Measurements from ENCODE around the gene BMF. TPM values are rescaled to one million over a fixed set of nuclear protein-coding genes. Genes with fewer than 3 reads are reported as not detected.

Gene BMF
- total RNA-seq, 2 experiments from 2014 or later, result 4.8 to 11.1 TPM

DNA sequence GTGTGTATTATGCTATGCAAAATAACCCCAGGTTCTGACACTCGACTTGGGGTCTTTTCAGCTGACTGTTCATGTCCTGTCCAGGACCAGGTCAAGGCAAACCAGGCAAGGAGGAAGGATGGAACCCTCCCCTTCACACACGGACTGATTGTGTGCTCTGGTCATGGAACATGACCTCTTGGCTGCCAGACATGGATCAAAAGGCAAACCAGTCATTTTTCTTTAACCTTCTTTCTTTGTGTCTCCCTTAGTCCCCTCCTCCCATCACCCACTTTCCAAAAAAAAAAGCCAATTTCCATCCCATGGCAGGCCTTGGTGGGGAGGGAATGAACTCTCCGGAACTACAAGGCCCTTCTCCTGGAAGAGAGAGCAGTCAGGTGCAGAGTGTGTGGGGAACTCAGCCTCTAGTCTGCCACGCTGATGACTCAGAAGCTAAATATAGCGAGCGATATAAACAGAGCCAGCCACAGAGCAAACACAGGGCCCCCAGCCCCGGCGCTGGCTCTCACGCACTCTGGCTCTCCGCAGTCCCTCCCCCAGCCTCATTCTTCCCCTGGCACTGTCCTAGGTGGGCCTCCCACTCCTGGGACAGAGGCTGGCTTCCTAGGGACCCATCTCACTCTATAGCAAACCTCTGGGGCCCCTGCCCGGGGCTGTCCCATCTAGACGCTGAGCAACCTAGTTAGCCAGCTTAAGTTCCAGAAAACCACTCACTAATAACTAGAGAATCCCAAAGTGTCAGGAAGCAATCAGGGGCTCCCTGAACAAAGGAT is 10.0 kb downstream of the BMF start:
- H2AFZ ChIP-seq (ENCODE audit: low read length), result peak overlapping the region; percentile 55; the same call in 1 of the 2 replicates
- no peaks in the 10 kb centered on the region for H3K9me3 ChIP-seq (ENCODE audit: low read length)
- DNase-seq (ENCODE audit: low spot score), result peak; percentile 89
- H3K27ac ChIP-seq (ENCODE audit: low read depth, low read length, poor library complexity, severe bottlenecking), result peak overlapping the region; percentile 85
- no peaks in the 10 kb centered on the region for H3K36me3 ChIP-seq (ENCODE audit: insufficient read depth, low read length)
- TF ChIP-seq EZH2phosphoT487 (IDR thresholded peaks at IDR 0.05; ENCODE audit: borderline replicate concordance, low read depth, low read length), result no peak
- no peak for TF ChIP-seq CTCF (conservative IDR thresholded peaks at IDR 0.05; ENCODE audit: low read length)
- H4K20me1 ChIP-seq (ENCODE audit: insufficient read depth, low read length), result no peaks in the 10 kb centered on the region
- H3K4me1 ChIP-seq (ENCODE audit: insufficient read depth, low read length, poor library complexity, severe bottlenecking), result peaks cover 91% of the 10 kb centered on the region
- H3K4me3 ChIP-seq (ENCODE audit: low read depth, low read length, poor library complexity, severe bottlenecking), result peak overlapping the region; percentile 47
- ChIA-PET POLR2A (interaction anchor here (0.6 to 12.3 kb wide), 10 partner anchors 8 to 226 kb away, joined by 3 to 146 read pairs (median 12); partner anchors contain the start of genes BMF, BUB1B and SRP14), CTCF (ENCODE audit: unreplicated experiment) (interaction anchor here (0.7 to 4.9 kb wide), 4 partner anchors 8 to 53 kb away, joined by 3 to 24 read pairs (median 8); no protein-coding TSS in a partner anchor)
- H3K4me2 ChIP-seq (ENCODE audit: low read length), result peak overlapping the region; percentile 75
- no TSS peak for BruUV-seq (replicated peaks)
- intact Hi-C loops (cut with micrococcal nuclease; ENCODE audit: unreplicated experiment), result loop anchor here (1.0 to 5.0 kb wide), 3 partner anchors 34 to 119 kb away; no protein-coding TSS in a partner anchor
- no peaks in the 10 kb centered on the region for H3K79me2 ChIP-seq (ENCODE audit: insufficient read depth, low read depth, low read length)
- H3K9me2 ChIP-seq (ENCODE audit: insufficient read depth, low read length), result no peaks in the 10 kb centered on the region

GRCh38 chr15:40097968-40098476 is 10.7 kb downstream of the BMF start:
- Histone ChIP-seq H3K27ac (ENCODE audit: low read depth, low read length, poor library complexity, severe bottlenecking) (peak overlapping the region; percentile 85), H3K4me1 (ENCODE audit: insufficient read depth, low read length, poor library complexity, severe bottlenecking) (peaks cover 91% of the 10 kb centered on the region), H3K4me2 (ENCODE audit: low read length) (peak overlapping the region; percentile 75), H4K20me1 (ENCODE audit: insufficient read depth, low read length) (no peaks in the 10 kb centered on the region), H3K4me3 (ENCODE audit: low read depth, low read length, poor library complexity, severe bottlenecking) (peak overlapping the region; percentile 47), H3K9me3 (ENCODE audit: low read length) (no peaks in the 10 kb centered on the region), H3K36me3 (ENCODE audit: insufficient read depth, low read length) (no peaks in the 10 kb centered on the region), H3K9me2 (ENCODE audit: insufficient read depth, low read length) (no peaks in the 10 kb centered on the region), H3K79me2 (ENCODE audit: insufficient read depth, low read depth, low read length) (no peaks in the 10 kb centered on the region), H2AFZ (ENCODE audit: low read length) (peak overlapping the region; percentile 55; the same call in 1 of the 2 replicates)
- TF ChIP-seq CTCF (conservative IDR thresholded peaks at IDR 0.05; ENCODE audit: low read length), result no peak
- TF ChIP-seq EZH2phosphoT487 (IDR thresholded peaks at IDR 0.05; ENCODE audit: borderline replicate concordance, low read depth, low read length), result no peak
- intact Hi-C loops (cut with micrococcal nuclease; ENCODE audit: unreplicated experiment), result loop anchor here (1.0 to 5.0 kb wide), 3 partner anchors 34 to 119 kb away; no protein-coding TSS in a partner anchor
- ChIA-PET CTCF (ENCODE audit: unreplicated experiment) (interaction anchor here (0.7 to 4.9 kb wide), 5 partner anchors 9 to 52 kb away, joined by 3 to 24 read pairs (median 5); no protein-coding TSS in a partner anchor), POLR2A (interaction anchor here (0.6 to 12.3 kb wide), 13 partner anchors 9 to 225 kb away, joined by 3 to 146 read pairs (median 10); partner anchors contain the start of genes BMF, BUB1B and SRP14)
- BruUV-seq (replicated peaks), result no TSS peak
- peak; percentile 70 for DNase-seq (ENCODE audit: low spot score)
